MCF 10A (cell line): ENCODE data around the gene PTPRN2. TPM values are rescaled to one million over a fixed set of nuclear protein-coding genes. Genes with fewer than 3 reads are reported as not detected.

Experiments used
- BruUV-seq: library from RNA; stranded (reverse); fragments of 400-500 nt; replicated peaks from 2 replicates; lab custom pipeline; 2021; lab: Mats Ljungman, UMichigan
- CTCF ChIA-PET: fragments of 300-600 bp; sonication (Branson Sonifier 250); formaldehyde crosslinking; extraction: SDS; loops from one replicate; lab custom pipeline; 2021; ENCODE audit warnings: antibody characterized with exemption, inconsistent platforms; lab: Yijun Ruan, JAX
- POLR2A ChIA-PET: fragments of 300-600, 350-650 bp; sonication (Branson Sonifier 250); formaldehyde crosslinking; extraction: SDS; loops from one replicate; lab custom pipeline; 2020; ENCODE audit warnings: antibody characterized with exemption, inconsistent platforms; lab: Yijun Ruan, JAX
- DNase-seq: peaks from one replicate; pipeline ENCODE4 v3.0.0-alpha.2; 2018; ENCODE audit not compliant: unreplicated experiment
- H3K27ac Mint-ChIP-seq: one replicate; pipeline ENCODE4 v1.8.0; 2022; ENCODE audit warnings: mild to moderate bottlenecking, low read depth, mixed read lengths; ENCODE audit not compliant: unreplicated experiment
- H3K27me3 Mint-ChIP-seq: one replicate; pipeline ENCODE4 v1.8.0; 2022; ENCODE audit warnings: mixed read lengths; ENCODE audit not compliant: insufficient read depth, unreplicated experiment
- H3K36me3 Mint-ChIP-seq: one replicate; pipeline ENCODE4 v1.8.0; 2022; ENCODE audit warnings: mild to moderate bottlenecking, moderate library complexity, mixed read lengths; ENCODE audit not compliant: insufficient read depth, unreplicated experiment
- H3K4me1 Mint-ChIP-seq: one replicate; pipeline ENCODE4 v1.8.0; 2022; ENCODE audit warnings: mixed read lengths; ENCODE audit not compliant: insufficient read depth, unreplicated experiment
- H3K4me3 Mint-ChIP-seq: one replicate; pipeline ENCODE4 v1.8.0; 2022; ENCODE audit warnings: mild to moderate bottlenecking, moderate library complexity, mixed read lengths; ENCODE audit not compliant: unreplicated experiment
- H3K9me3 Mint-ChIP-seq: one replicate; pipeline ENCODE4 v1.8.0; 2022; ENCODE audit warnings: mixed read lengths; ENCODE audit not compliant: unreplicated experiment
- intact Hi-C: fragments of 100-400 bp; cut with micrococcal nuclease; formaldehyde crosslinking; loops from 2 replicates; pipeline ENCODE4 v1.14.1; 2022
- total RNA-seq: library from RNA; stranded (reverse); gene quantifications from 2 replicates; pipeline ENCODE4 v1.2.3, GENCODE V29; 2022
- TF ChIP-seq, protein P1 (sequence below): fragments of 200-600 bp; IDR thresholded peaks from one replicate; pipeline ENCODE4 v1.8.0; 2022; ENCODE audit warnings: antibody characterized with exemption, mild to moderate bottlenecking; ENCODE audit not compliant: unreplicated experiment

Gene PTPRN2
- total RNA-seq, 1 experiment from 2014 or later, result 4.5 TPM

GRCh38 chr7:158324397-158325360 is 262.9 kb downstream of the PTPRN2 start:
- DNase-seq, result peak; percentile 31
- TF ChIP-seq, protein P1, sequence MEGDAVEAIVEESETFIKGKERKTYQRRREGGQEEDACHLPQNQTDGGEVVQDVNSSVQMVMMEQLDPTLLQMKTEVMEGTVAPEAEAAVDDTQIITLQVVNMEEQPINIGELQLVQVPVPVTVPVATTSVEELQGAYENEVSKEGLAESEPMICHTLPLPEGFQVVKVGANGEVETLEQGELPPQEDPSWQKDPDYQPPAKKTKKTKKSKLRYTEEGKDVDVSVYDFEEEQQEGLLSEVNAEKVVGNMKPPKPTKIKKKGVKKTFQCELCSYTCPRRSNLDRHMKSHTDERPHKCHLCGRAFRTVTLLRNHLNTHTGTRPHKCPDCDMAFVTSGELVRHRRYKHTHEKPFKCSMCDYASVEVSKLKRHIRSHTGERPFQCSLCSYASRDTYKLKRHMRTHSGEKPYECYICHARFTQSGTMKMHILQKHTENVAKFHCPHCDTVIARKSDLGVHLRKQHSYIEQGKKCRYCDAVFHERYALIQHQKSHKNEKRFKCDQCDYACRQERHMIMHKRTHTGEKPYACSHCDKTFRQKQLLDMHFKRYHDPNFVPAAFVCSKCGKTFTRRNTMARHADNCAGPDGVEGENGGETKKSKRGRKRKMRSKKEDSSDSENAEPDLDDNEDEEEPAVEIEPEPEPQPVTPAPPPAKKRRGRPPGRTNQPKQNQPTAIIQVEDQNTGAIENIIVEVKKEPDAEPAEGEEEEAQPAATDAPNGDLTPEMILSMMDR, result no peak
- Mint-ChIP-seq H3K9me3 (peaks cover 29% of the 10 kb centered on the region), H3K27ac (peak overlapping the region; percentile 39), H3K27me3 (no peaks in the 10 kb centered on the region), H3K36me3 (peaks cover 12% of the 10 kb centered on the region), H3K4me3 (no peak overlapping the region), H3K4me1 (peaks cover 6% of the 10 kb centered on the region)
- POLR2A ChIA-PET, result interaction anchor here (0.6 to 1.3 kb wide), 4 partner anchors 29 to 897 kb away, joined by 3 read pairs; no protein-coding TSS in a partner anchor
- intact Hi-C loops, result no loop called here
- CTCF ChIA-PET, result interaction anchor here (0.6 to 1.0 kb wide), 6 partner anchors 82 to 935 kb away, joined by 3 to 5 read pairs (median 3); no protein-coding TSS in a partner anchor
- BruUV-seq, result no TSS peak

- H3K4me1 Mint-ChIP-seq, result peaks cover 6% of the 10 kb centered on the region
- intact Hi-C loops, result no loop called here
- ChIA-PET POLR2A (interaction anchor here (0.6 to 1.3 kb wide), 2 partner anchors 30 to 109 kb away, joined by 3 read pairs; no protein-coding TSS in a partner anchor), CTCF (interaction anchor here (1.2 kb wide), 1 partner anchor 31 kb away, joined by 3 read pairs; no protein-coding TSS in a partner anchor)
- H3K27me3 Mint-ChIP-seq, result no peaks in the 10 kb centered on the region
- DNase-seq, result no peak
- TF ChIP-seq, protein P1, result no peak
- no TSS peak for BruUV-seq
- H3K9me3 Mint-ChIP-seq, result peaks cover 29% of the 10 kb centered on the region
- H3K4me3 Mint-ChIP-seq, result no peak overlapping the region
- H3K36me3 Mint-ChIP-seq, result peaks cover 12% of the 10 kb centered on the region
- no peak overlapping the region for H3K27ac Mint-ChIP-seq
Measured at GRCh38 chr7:158323741-158324396, 263.8 kb downstream of the PTPRN2 start.

GRCh38 chr7:158322616-158323530 is 264.8 kb downstream of the PTPRN2 start:
- Mint-ChIP-seq H3K27me3 (no peaks in the 10 kb centered on the region), H3K27ac (no peak overlapping the region), H3K36me3 (peaks cover 12% of the 10 kb centered on the region), H3K4me1 (peaks cover 6% of the 10 kb centered on the region), H3K9me3 (peaks cover 29% of the 10 kb centered on the region), H3K4me3 (no peak overlapping the region)
- POLR2A ChIA-PET, result interaction anchor here (1.1 to 1.3 kb wide), 2 partner anchors 32 to 110 kb away, joined by 3 read pairs; no protein-coding TSS in a partner anchor
- TF ChIP-seq, protein P1, result no peak
- CTCF ChIA-PET, result interaction anchor here (0.7 to 1.2 kb wide), 2 partner anchors 32 to 85 kb away, joined by 3 to 4 read pairs; no protein-coding TSS in a partner anchor
- BruUV-seq, result no TSS peak
- intact Hi-C loops, result no loop called here
- DNase-seq, result no peak
